H54 (cell line): Measurements from ENCODE around the gene ANAPC7.
"Not testable (repeated sequence)": the region's sequence is repeated elsewhere in the genome, so short reads cannot be mapped to it uniquely, and the experiment has no call there.

Experiments
- DNase-seq: peaks from one replicate; pipeline ENCODE4 v3.0.0; 2011; ENCODE audit warnings: low spot score, mixed read lengths; ENCODE audit not compliant: insufficient read length
- FAIRE-seq: peaks from 3 replicates; lab custom pipeline; 2011; peaks lifted over from hg19 to GRCh38; lab: Jason Lieb, UNC
- POLR2A ChIP-seq: IDR thresholded peaks from 2 replicates; pipeline ENCODE4 v1.6.1; 2011; ENCODE audit warnings: low read depth, mild to moderate bottlenecking, low read length

Gene ANAPC7

DNA sequence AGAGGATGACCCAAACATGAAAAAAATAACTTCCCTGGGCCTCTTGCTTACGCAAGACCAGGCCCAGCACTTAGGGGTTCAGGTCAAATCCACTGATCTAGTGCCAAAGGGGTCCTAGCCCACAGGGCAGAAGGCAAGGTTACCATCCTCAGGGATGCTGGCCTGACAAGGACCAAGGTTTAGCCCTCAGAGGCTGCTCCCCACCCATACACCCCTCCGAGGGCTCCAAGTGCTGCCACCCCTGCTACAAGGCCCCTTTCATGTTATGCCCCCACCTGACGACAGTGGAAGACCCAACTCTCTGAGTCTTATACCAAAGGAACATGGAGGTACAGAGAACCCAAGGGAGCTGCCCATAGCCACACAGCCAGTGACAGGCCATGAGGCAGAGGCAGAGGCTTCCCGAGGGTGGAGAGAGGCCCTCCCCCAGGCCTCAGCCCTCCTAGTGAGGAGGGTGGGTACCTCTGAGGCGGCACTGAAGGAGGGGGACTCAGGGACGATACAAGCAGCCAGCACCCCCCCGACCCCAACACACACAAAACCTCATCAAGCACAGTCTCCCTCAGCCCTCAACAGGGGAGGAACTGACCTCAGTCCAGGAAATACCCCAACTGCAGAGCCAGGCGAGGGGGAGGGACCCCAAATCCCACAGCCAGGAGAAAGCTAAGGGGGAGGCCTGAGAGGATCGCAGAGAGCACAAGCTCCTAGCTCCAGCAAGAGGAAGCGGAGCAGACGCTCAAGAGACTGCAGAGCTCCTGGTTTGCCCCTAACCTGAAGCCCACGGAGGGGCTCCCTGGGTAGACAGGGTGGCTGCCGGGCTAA lies 37.0 kb downstream of the ANAPC7 start:
- no peak for FAIRE-seq
- DNase-seq, result no peak
- TF ChIP-seq POLR2A, result no peak

DNA sequence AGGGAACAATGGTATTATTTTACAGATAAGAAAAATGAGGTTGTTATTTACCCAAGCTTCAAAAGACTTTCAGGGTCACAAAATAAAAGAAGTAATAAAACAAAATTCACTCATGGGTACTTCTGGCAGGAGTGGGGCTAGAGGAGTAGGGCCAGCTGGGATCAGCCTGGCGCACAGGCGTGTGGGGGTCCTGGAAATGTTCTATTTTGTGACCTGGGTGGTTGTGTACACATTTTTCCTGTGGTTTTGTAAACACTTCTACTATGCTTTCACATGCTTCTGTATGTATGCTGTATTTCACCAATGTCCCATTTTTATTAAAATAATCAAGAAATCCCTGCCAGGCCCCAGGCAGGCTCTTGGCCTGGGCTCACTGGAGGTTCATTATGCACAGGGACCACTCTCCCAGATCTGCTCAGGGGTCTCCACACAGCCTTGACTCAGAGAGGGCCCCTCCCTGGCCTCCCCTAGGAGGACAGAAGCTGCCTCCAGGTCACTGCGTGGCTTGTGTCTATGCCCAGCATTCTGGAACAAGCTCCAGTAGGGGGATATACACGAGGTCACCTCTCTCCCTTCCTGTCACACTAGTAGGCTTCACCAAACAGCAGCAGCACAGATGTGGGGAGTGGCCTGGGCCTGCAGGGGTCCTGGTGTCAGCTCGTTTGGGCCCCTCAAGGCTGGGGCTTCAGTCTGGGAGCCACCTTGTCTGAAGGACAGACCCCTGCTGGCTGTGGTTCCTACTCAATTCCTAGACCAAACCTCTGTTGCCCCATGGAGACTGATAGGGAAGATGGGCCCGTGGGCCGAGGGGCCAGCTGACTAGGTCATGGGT lies 37.8 kb downstream of the ANAPC7 start:
- DNase-seq (no peak), FAIRE-seq (no peak)
- TF ChIP-seq POLR2A, result no peak

DNA sequence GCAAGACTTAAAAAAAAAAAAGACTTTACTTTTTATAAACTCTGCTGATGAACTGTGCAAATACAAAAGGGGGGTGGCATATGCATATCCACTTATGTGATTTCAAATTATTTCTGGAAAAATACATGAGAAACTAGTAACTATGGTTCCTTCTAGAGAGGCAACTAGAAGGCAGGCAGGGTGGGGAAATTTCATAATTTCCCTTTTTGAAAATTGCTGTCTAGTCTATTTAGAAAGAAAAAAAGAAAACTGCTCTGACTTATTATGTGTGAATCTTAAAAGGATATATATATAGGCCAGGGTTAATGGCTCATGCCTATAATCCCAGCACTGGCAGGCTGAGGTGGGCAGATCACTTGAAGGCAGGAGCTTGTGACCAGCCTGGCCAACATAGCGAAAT lies 42.3 kb downstream of the ANAPC7 start:
- no peak for TF ChIP-seq POLR2A
- no peak for DNase-seq
- FAIRE-seq, result no peak

DNA sequence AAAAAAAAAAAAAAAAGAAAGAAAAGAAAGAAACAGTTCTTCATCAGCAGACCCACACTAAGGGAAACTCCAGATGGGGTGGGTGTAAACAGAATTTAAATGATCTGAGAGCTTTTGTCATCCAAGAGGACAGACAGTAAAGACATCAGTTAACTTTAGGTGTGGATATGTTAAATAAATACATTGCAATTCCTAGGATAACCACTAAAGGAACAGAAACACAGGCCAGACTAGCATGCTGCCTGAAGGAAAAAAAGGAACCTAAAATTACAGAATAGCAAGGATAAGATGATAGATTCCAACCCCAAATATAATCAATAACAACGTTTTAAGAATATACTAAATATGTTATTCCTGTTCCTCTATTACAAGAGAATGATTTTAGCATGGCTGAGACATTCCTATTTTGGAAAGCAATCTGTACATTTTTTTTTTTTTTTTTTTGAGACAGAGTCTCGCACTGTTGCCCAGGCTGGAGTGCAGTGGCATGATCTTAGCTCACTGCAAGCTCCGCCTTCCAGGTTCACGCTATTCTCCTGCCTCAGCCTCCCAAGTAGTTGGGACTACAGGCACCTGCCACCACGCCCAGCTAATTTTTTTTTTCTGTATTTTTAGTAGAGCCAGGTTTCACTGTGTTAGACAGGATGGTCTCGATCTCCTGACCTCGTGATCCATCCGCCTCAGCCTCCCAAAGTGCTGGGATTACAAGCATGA lies 45.0 kb downstream of the ANAPC7 start:
- not testable (repeated sequence) for FAIRE-seq
- peak; percentile 41 for DNase-seq

DNA sequence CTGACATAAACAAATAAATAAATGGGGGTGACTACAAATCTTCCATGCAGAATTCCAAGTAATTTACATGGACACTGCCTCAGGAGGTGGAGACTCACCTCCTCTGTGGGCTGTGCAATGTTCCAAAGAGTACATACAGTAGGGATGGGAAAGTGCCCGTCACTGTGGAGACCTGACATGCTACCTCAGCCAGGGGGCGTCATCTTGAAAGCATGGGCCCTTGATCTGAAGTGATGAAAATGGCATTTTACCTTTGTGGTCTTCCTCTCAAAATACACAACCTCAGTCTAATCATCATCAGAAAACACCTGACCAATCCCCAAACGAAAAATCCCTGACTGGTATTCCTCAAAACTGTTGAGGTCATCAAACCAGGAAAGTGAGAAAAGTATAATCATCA lies 48.4 kb downstream of the ANAPC7 start:
- no peak for TF ChIP-seq POLR2A
- FAIRE-seq (no peak), DNase-seq (no peak)

DNA sequence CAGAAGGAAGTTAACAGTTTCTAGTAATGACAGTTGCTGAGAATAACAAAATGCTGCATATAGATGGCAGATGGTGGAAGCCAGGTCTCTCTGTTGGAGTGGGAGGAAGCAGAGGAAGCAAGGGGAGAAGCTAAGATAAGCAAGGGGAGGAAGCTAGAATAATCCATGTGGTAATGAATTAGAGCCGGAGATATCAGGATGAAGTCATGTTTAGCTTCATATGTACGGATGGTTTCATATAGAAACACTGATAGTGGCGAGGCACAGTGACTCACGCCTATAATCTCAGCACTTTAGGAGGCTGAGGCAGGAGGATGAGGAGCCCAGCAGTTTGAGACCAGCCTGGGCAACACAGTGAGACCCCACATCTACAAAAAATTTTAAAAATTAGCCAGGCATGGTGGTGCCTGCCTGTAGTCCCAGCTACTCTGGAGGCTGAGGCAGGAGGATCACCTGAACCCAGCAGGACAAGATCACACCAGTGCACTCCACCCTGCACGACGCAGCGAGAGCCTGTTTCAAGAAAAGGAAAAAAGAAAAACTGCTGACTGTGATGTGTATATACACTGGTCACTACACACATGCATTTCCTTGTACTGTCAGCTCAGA lies 49.2 kb downstream of the ANAPC7 start:
- DNase-seq (no peak), FAIRE-seq (no peak)
- TF ChIP-seq POLR2A, result no peak

DNA sequence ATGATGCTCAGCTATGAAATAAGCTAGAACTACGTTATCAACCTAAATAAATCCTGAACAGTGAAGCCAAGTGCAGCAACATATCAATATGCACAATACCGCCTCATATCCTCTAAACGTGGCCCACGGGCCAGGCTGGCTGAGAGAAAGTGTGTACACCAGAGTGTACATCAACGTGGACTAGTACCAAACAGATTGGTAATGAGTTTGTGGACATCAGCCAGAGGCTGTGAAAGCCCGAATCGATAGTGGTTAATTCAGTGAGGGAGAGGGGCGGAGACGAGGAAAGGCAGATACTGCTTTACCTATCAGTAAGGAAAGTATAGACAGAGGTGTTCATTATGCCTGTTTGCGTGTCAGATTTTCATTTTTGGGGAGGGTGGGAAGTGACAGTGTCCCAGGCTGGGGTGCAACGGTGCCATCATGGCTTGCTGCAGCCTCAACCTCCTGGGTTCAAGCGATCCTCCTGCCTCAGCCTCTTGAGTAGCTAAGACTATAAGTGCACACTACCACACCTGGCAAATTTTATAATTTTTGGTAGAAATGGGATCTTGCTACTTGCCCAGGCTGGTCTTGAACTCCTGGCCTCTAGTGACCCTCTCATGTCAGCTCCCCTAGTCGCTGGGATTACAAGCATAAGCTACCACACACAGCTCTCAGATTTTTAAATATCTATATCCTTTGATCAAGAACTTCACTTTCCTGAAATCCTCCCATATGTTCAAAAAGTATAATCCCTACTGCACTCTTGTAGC lies 50.1 kb downstream of the ANAPC7 start:
- no peak for DNase-seq
- FAIRE-seq, result no peak

DNA sequence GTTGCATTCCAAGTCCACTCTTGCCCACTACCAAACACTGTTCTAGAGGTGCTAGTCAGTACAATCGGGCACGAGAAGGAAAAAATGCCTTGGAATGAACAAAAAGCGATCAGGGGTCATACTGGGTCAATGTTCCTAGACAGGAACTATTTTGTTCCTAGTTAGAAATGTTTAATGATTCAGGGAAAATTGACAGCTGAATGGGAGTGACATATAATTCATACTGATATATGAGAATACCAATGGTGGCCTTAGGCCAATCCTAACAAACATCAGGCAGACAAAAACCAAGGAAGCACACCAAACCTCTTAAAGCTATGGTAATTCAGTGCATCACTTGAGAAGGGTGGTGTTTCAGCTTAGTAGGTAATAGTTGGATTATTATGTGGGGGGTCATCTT lies 51.1 kb downstream of the ANAPC7 start:
- TF ChIP-seq POLR2A, result no peak
- no peak for FAIRE-seq

More for the DNA sequence above, 50.1 kb downstream of the ANAPC7 start:
- no peak for TF ChIP-seq POLR2A

DNA sequence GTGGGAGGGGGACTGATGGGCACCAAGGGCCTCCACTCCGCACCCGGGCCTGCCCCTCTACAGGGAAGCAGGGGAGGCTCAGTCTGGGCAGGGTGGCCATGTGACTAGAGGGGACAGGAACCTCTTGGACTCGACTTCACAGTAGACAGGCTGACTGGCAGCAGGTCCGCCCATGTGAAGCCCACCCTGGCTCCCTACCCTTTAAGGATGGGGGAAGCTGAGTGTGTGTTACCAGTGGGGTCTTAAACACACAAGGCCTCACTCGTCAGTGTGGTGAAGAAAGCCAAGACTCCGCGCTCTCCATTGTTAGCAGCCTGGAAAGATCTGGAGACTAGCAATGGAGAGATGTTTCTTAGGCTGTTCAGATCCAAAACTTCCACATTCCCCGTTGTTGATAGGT lies 52.4 kb downstream of the ANAPC7 start:
- DNase-seq (no peak), FAIRE-seq (no peak)
- TF ChIP-seq POLR2A, result no peak

More for the DNA sequence above, 51.1 kb downstream of the ANAPC7 start:
- DNase-seq, result no peak

DNA sequence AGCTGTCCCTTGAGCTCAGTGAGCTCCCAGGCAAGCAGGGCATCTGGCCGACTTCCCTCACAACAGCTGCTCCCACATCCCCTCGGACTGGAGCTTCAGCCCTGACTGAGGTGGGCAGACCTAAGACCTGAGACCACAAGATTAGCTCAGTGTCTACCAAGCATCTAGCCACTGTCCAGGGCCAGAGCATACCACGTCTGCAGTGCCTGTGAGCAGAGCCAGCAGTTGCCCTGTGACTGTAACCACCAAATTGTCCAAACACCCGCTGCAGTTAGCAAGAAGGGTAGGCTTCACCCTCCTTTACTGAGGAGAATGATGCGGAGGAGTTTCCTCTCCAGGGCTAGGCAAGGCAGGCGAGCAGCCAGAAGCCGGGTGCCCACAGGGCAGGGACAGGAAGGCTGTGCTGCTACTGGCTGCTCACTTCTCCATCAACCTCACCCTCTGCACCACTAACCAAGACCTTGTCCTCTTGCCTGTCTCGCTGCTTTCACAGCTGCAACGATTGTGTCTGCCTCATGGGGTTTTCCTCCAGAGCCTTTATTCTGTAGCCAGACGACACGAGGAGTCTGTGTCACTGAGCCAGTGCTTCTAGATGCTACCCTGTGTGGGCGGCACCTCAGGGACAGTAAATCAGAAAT lies 53.9 kb downstream of the ANAPC7 start:
- no peak for TF ChIP-seq POLR2A
- FAIRE-seq, result no peak
- no peak for DNase-seq

DNA sequence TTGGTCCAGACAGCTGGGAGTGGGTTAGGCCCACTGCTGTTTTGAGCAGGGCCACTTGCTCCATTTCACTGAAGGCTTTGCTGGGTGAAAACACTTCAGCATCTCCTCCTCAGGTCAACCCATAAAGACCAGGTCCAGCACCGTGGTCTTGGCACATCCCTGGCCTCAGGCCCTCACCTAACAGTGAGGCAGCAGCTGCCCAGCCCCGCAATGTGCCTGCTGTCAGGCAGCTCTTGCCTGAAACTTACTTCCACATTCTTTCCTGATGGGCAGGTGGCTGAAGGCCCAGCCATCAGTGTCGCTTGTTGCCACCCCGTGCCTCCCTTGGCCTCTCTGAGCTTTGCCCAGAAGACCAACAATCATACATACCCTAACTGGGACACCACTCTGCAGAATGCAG lies 54.4 kb downstream of the ANAPC7 start:
- FAIRE-seq, result no peak
- TF ChIP-seq POLR2A, result no peak
- no peak for DNase-seq

DNA sequence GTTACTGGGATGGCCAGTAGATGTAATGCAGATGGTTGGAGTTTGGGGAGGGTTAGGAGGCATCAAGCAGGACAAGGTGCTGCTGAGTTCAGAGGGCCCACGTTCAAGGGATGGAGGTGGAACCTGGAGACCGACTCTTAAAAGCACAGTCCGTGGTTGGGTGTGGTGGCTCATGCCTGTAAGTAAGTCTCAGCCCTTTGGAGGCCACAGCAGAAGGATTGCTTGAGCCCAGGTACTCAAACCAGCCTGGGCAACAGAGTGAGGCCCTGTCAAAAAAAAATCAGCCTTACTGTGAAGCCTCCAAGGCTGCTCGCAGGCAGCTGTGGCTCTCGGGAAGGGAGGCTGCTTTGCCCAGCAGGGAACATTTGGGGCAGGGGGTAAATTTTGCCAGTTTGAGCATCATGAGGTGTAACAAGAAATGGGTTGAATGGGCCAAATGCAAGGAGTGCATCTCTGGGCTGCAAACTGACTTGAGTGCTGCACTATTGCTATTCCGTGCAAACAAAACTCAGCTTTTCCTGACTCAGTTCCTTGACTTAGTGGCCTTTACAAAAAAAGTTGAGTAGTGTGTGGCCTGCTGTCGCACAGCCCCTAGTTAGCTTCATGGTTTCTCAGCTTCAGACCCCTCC lies 55.0 kb downstream of the ANAPC7 start:
- FAIRE-seq (no peak), DNase-seq (no peak)
- no peak for TF ChIP-seq POLR2A
